OCI-LY1 (cell line): ENCODE results near the gene SORBS2.
A peak's percentile ranks its signal among the peaks of the same experiment; 100 is the strongest.

Source experiments
- H2AFZ ChIP-seq: fragments of 200-600 bp; sonication (generic), shearing (Covaris generic); 2 replicates; pipeline ENCODE4 v1.6.0; 2014; ENCODE audit warnings: antibody characterized with exemption, mild to moderate bottlenecking, low read length
- H3F3A ChIP-seq: fragments of 200-600 bp; sonication (generic), shearing (Covaris generic); 2 replicates; pipeline ENCODE4 v1.6.0; 2014; ENCODE audit warnings: mild to moderate bottlenecking, antibody characterized with exemption, low read length, moderate library complexity; ENCODE audit not compliant: insufficient read depth
- H3K27ac ChIP-seq: fragments of 200-600 bp; sonication (generic); 2 replicates; pipeline ENCODE4 v1.5.1; 2014; ENCODE audit warnings: low read length, mixed run types, mild to moderate bottlenecking, low read depth; ENCODE audit not compliant: poor library complexity, severe bottlenecking
- H3K27me3 ChIP-seq: fragments of 200-600 bp; sonication (generic); 2 replicates; pipeline ENCODE4 v1.6.0; 2014; ENCODE audit warnings: antibody characterized with exemption, mild to moderate bottlenecking, low read length, moderate library complexity; ENCODE audit not compliant: insufficient read depth
- H3K36me3 ChIP-seq: fragments of 200-600 bp; sonication (generic); 2 replicates; pipeline ENCODE4 v1.6.1; 2014; ENCODE audit warnings: mild to moderate bottlenecking, antibody characterized with exemption, low read length, moderate library complexity, mixed read lengths; ENCODE audit not compliant: insufficient read depth
- H3K4me1 ChIP-seq: fragments of 200-600 bp; sonication (generic); 2 replicates; pipeline ENCODE4 v1.5.1; 2014; ENCODE audit warnings: mild to moderate bottlenecking, low read length, moderate library complexity; ENCODE audit not compliant: insufficient read depth, severe bottlenecking
- H3K4me2 ChIP-seq: fragments of 200-600 bp; sonication (generic), shearing (Covaris generic); 2 replicates; pipeline ENCODE4 v1.6.1; 2014; ENCODE audit warnings: low read length
- H3K4me3 ChIP-seq: fragments of 200-600 bp; sonication (generic); 2 replicates; pipeline ENCODE4 v1.5.1; 2014; ENCODE audit warnings: low read length, low read depth, mild to moderate bottlenecking, mixed read lengths; ENCODE audit not compliant: poor library complexity, severe bottlenecking
- H3K79me2 ChIP-seq: fragments of 200-600 bp; shearing (Covaris generic); 2 replicates; pipeline ENCODE4 v1.6.1; 2016; ENCODE audit warnings: mixed run types, low read length, mixed read lengths; ENCODE audit not compliant: insufficient read depth
- H3K9ac ChIP-seq: fragments of 200-600 bp; sonication (generic), shearing (Covaris generic); 2 replicates; pipeline ENCODE4 v1.6.1; 2014; ENCODE audit warnings: mild to moderate bottlenecking, low read length, mixed read lengths
- H3K9me2 ChIP-seq: fragments of 200-600 bp; sonication (generic), shearing (Covaris generic); 2 replicates; pipeline ENCODE4 v1.6.1; 2014; ENCODE audit warnings: low read depth, mild to moderate bottlenecking, low read length, mixed read lengths
- H3K9me3 ChIP-seq: fragments of 200-600 bp; shearing (Covaris generic); 2 replicates; pipeline ENCODE4 v1.6.1; 2014; ENCODE audit warnings: low read length, mixed read lengths
- H4K20me1 ChIP-seq: fragments of 200-600 bp; sonication (generic), shearing (Covaris generic); 2 replicates; pipeline ENCODE4 v1.6.0; 2016; ENCODE audit warnings: mild to moderate bottlenecking, low read length; ENCODE audit not compliant: insufficient read depth
- CTCF ChIP-seq: fragments of 200-600 bp; sonication (generic), shearing (Covaris generic); IDR thresholded peaks from 2 replicates; pipeline ENCODE4 v1.5.1; 2017; ENCODE audit warnings: mild to moderate bottlenecking, antibody characterized with exemption, low read length, moderate library complexity, mixed read lengths
- EZH2 ChIP-seq: fragments of 200-600 bp; sonication (generic), shearing (Covaris generic); IDR thresholded peaks from 2 replicates; pipeline ENCODE4 v1.8.0; 2017; ENCODE audit warnings: borderline replicate concordance, mixed run types, mild to moderate bottlenecking, antibody characterized with exemption, low read length, moderate library complexity, mixed read lengths

SORBS2 gene

GRCh38 chr4:185774845-185775680 is 36.9 kb downstream of the SORBS2 start:
- TF ChIP-seq CTCF (no peak), EZH2 (no peak)
- Histone ChIP-seq H2AFZ (no peak overlapping the region), H3K9me2 (no peaks in the 10 kb centered on the region), H3K27me3 (no peaks in the 10 kb centered on the region), H3K9ac (peak overlapping the region; percentile 56), H3K4me2 (peak overlapping the region; percentile 75), H3F3A (no peaks in the 10 kb centered on the region; the same call in 1 of the 2 replicates), H3K4me1 (peaks cover 58% of the 10 kb centered on the region), H3K79me2 (no peaks in the 10 kb centered on the region), H3K27ac (peak overlapping the region; percentile 81), H3K36me3 (peaks cover 30% of the 10 kb centered on the region), H3K4me3 (peak overlapping the region; percentile 50), H3K9me3 (0 out of 2 replicates have a peak, but pooled peaks cover 3% of the 10 kb centered on the region), H4K20me1 (no peaks in the 10 kb centered on the region)

DNA sequence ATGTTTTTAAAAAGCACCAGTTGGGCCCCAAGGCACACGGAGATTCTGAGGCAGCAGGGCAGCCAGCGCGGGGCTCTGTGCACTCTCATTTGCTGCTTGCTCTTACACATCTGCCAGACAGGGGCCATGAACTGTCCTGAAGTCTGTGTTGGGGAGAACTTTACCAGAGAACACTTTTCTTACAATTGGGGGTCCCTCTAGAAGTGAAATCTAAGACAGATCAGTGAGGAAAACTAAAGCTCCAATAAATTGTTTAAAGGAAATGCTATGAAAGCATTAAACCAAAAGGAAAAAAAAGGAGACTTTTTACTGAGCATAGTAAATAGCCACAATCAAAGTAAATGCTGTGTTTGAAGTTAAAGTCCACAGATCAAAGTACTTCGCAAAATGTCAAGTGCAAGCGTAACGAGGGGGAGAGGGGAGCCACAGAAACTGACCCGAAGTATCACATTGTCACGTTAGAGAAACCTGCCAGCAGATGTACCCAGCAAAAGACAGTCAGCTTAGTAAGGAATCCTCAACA is 37.8 kb downstream of the SORBS2 start:
- Histone ChIP-seq H3K9ac (peak overlapping the region; percentile 56), H3F3A (no peaks in the 10 kb centered on the region; the same call in 1 of the 2 replicates), H3K79me2 (no peaks in the 10 kb centered on the region), H3K4me1 (peaks cover 58% of the 10 kb centered on the region), H3K36me3 (peaks cover 36% of the 10 kb centered on the region), H2AFZ (no peak overlapping the region), H3K4me2 (peak overlapping the region; percentile 75), H3K9me3 (0 out of 2 replicates have a peak, but pooled peaks cover 4% of the 10 kb centered on the region), H3K4me3 (peak overlapping the region; percentile 50), H4K20me1 (no peaks in the 10 kb centered on the region), H3K9me2 (no peaks in the 10 kb centered on the region), H3K27me3 (no peaks in the 10 kb centered on the region), H3K27ac (peak overlapping the region; percentile 81)
- TF ChIP-seq CTCF = no peak
- no peak for TF ChIP-seq EZH2

DNA sequence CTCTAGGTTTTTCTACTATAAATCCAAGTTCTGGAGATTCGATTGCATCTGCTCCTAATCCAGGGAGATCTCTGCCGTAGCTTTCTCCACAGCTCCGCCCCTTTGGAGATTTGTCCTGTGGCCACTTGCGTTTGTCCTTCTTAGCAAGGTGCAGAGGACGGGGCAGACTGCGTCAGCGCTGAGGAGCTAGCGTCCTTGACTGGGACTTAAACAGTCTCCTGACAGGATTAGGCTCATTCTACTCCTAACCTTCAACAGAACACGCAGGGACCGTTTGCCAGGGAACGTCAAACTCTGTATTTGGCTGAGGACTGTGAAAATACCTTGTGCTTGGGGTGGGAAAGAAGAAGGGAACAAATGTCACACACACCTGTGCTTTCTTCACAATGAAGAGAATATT is 38.6 kb downstream of the SORBS2 start:
- Histone ChIP-seq H3K4me2 (peak overlapping the region; percentile 75), H2AFZ (no peak overlapping the region)

More for the DNA sequence above, 38.6 kb downstream of the SORBS2 start:
- Histone ChIP-seq H3K9ac (peak overlapping the region; percentile 56; the same call in 1 of the 2 replicates), H3K27ac (peak overlapping the region; percentile 81), H3K79me2 (no peaks in the 10 kb centered on the region), H3K36me3 (peaks cover 41% of the 10 kb centered on the region), H3K9me2 (no peaks in the 10 kb centered on the region), H4K20me1 (no peaks in the 10 kb centered on the region), H3F3A (no peaks in the 10 kb centered on the region), H3K9me3 (0 out of 2 replicates have a peak, but pooled peaks cover 4% of the 10 kb centered on the region), H3K27me3 (no peaks in the 10 kb centered on the region), H3K4me1 (peaks cover 56% of the 10 kb centered on the region), H3K4me3 (peak overlapping the region; percentile 50)
- TF ChIP-seq EZH2 = no peak
- TF ChIP-seq CTCF = no peak
